NB4 (cell line): Measurements from ENCODE around the gene CYP46A1.

ENCODE experiments used
- CTCF ChIP-seq: IDR thresholded peaks from one replicate; pipeline ENCODE4 v1.5.1; 2012; ENCODE audit warnings: low read depth, low read length
- MAX ChIP-seq: IDR thresholded peaks from 2 replicates; pipeline ENCODE4 v1.6.1; 2011; ENCODE audit warnings: low read depth, low read length
- POLR2A ChIP-seq: IDR thresholded peaks from 2 replicates; pipeline ENCODE4 v1.6.1; 2011; ENCODE audit warnings: mild to moderate bottlenecking; ENCODE audit not compliant: insufficient read length; ENCODE audit errors: extremely low read depth

- TF ChIP-seq CTCF = no peak
- TF ChIP-seq POLR2A = no peak
- no peak for TF ChIP-seq MAX
These were observed 15.1 kb downstream of the CYP46A1 start for GRCh38 chr14:99699085-99699760.
